Measurements from ENCODE around the gene ERC2. TPM values are rescaled to one million over a fixed set of nuclear protein-coding genes. Genes with fewer than 3 reads are reported as not detected.

Gene ERC2
- total and polyA plus RNA-seq, 2 of the 8 experiments (the other 6 are each of a cell fraction or from before 2014, with no cell fraction given), result 16.4 to 22.8 TPM

- H2AK5ac ChIP-seq (ENCODE audit: low read depth, low read length), result no peak overlapping the region
- ChIA-PET POLR2A (ENCODE audit: partially characterized antibody) (no interaction called here), CTCF (ENCODE audit: partially characterized antibody) (interaction anchor here (0.9 to 11.5 kb wide), 5 partner anchors 10 to 110 kb away, joined by 3 to 66 read pairs (median 4); no protein-coding TSS in a partner anchor)
- H2BK5ac ChIP-seq (ENCODE audit: low read depth, low read length), result peak overlapping the region; percentile 72; the same call in 1 of the 2 replicates
- no peak overlapping the region for H3K4ac ChIP-seq (replicated peaks; ENCODE audit: insufficient read length, low read depth, low read length)
- H3K79me2 ChIP-seq (ENCODE audit: control insufficient read depth in 1 of 2, insufficient read depth in 2 of 2, low read length in 2 of 2), result no peaks in the 10 kb centered on the region
- 17% methylated on average over 8 of the region's 8 CpGs; no CpG with 5 or more reads in 1 of the 2 experiments for WGBS, 2 experiments (ENCODE audit: extremely low coverage in 1 of 2, insufficient coverage in 1 of 2, insufficient read length in 1 of 2, insufficient replicate concordance in 2 of 2, low coverage in 1 of 2, low lambda C conversion rate in 2 of 2, missing lambda C conversion rate in 1 of 2)
- H2AFZ ChIP-seq (ENCODE audit: low read length), result no peak overlapping the region
- no peaks in the 10 kb centered on the region for H3K23me2 ChIP-seq (ENCODE audit: low read depth, low read length)
- H3K18ac ChIP-seq (ENCODE audit: extremely low read depth, low read length), result peak overlapping the region; percentile 53
- DNase-seq (ENCODE audit: low read depth in 1 of 2, low spot score in 2 of 2) (peak in 1 of 2 experiments; percentile 72), FAIRE-seq (peak; percentile 90)
- no peaks in the 10 kb centered on the region for H3K79me1 ChIP-seq (ENCODE audit: low read depth, low read length)
- H3K9me3 ChIP-seq (ENCODE audit: insufficient read depth in 2 of 2, low read depth in 1 of 2, low read length in 1 of 2), result no peaks in the 10 kb centered on the region
- 0 out of 2 replicates have a peak overlapping the region, but pooled peaks have one; percentile 26 for H2BK20ac ChIP-seq (ENCODE audit: low read length)
- H3K4me3 ChIP-seq (ENCODE audit: extremely low read depth in 1 of 4, insufficient read depth in 2 of 4, low read depth in 3 of 4, low read length in 4 of 4), result 0 out of 8 replicates have a peak overlapping the region, but pooled peaks of 1 of the 4 experiments have one; percentile 5
- H4K20me1 ChIP-seq (replicated peaks in 1 of 2; ENCODE audit: control insufficient read depth in 1 of 2, insufficient read depth in 2 of 2, low read length in 2 of 2), result no peaks in the 10 kb centered on the region
- no peak overlapping the region for H3K9ac ChIP-seq (replicated peaks in 1 of 4; ENCODE audit: extremely low read depth in 1 of 4, low read depth in 3 of 4, low read length in 3 of 4)
- H3K36me3 ChIP-seq (ENCODE audit: control insufficient read depth in 2 of 4, insufficient read depth in 4 of 4, low read length in 3 of 4), result no peaks in the 10 kb centered on the region
- H4K5ac ChIP-seq (ENCODE audit: insufficient read length, low read depth, low read length), result no peak overlapping the region
- peaks cover 0 to 21% (median 9%) of the 10 kb centered on the region in 4 experiments; a peak in 4 of 7 replicates for H3K4me1 ChIP-seq (replicated peaks in 1 of 4; ENCODE audit: control insufficient read depth in 3 of 4, insufficient read depth in 4 of 4, low read length in 3 of 4)
- H2BK120ac ChIP-seq (replicated peaks; ENCODE audit: low read depth, low read length), result peak overlapping the region; percentile 57
- H3K27me3 ChIP-seq (replicated peaks in 1 of 4; ENCODE audit: control insufficient read depth in 3 of 4, extremely low read depth in 1 of 4, insufficient read depth in 3 of 4, low read length in 3 of 4), result no peaks in the 10 kb centered on the region
- no peak overlapping the region for H2BK15ac ChIP-seq (ENCODE audit: low read length)
- no peak overlapping the region for H4K8ac ChIP-seq (ENCODE audit: extremely low read depth, insufficient read depth, low read length)
- peak overlapping the region; percentile 15 for H4K91ac ChIP-seq (replicated peaks; ENCODE audit: insufficient read length, low read length)
- H2BK12ac ChIP-seq (ENCODE audit: low read depth, low read length), result no peak overlapping the region; the same call in 1 of the 2 replicates
- no peak overlapping the region for H3K27ac ChIP-seq (ENCODE audit: low read depth, low read length)
- H3K4me2 ChIP-seq (ENCODE audit: insufficient read depth in 1 of 2, low read depth in 2 of 2, low read length in 2 of 2), result peak overlapping the region; percentile 43 to 46
- H3K14ac ChIP-seq (ENCODE audit: insufficient read length), result no peak overlapping the region
- H3K56ac ChIP-seq (replicated peaks; ENCODE audit: insufficient read length, low read depth, low read length), result no peak overlapping the region
- H3K23ac ChIP-seq (ENCODE audit: insufficient read length), result no peak overlapping the region
- no peak for TF ChIP-seq ATF3 (IDR thresholded peaks at IDR 0.05; ENCODE audit: insufficient read depth, low read depth, low read length)
- no peak for TF ChIP-seq E2F6 (IDR thresholded peaks at IDR 0.05)
- no peak for TF ChIP-seq TEAD4 (IDR thresholded peaks at IDR 0.05; ENCODE audit: low read depth, low read length)
- TF ChIP-seq BCL11A (IDR thresholded peaks at IDR 0.05; ENCODE audit: low read depth in 2 of 2, low read length in 2 of 2), result no peak
- TF ChIP-seq MAFK (IDR thresholded peaks at IDR 0.05; ENCODE audit: low read depth, low read length), result no peak
- 0 out of 2 replicates have a peak, but pooled peaks have one; percentile 17 for TF ChIP-seq MAX (IDR thresholded peaks at IDR 0.05)
- 0 out of 4 replicates have a peak, but pooled peaks of 1 of the 2 experiments have one; percentile 2 for TF ChIP-seq RAD21 (IDR thresholded peaks at IDR 0.05 in 1 of 2, conservative IDR thresholded peaks at IDR 0.05 in 1 of 2; ENCODE audit: low read depth in 2 of 2, low read length in 2 of 2)
Measured at GRCh38 chr3:55615694-55616295, 852.5 kb downstream of the ERC2 start.

Measured in H1 (cell line).